ENCODE measurements around the gene ARHGAP8.

The ARHGAP8 gene

DNA sequence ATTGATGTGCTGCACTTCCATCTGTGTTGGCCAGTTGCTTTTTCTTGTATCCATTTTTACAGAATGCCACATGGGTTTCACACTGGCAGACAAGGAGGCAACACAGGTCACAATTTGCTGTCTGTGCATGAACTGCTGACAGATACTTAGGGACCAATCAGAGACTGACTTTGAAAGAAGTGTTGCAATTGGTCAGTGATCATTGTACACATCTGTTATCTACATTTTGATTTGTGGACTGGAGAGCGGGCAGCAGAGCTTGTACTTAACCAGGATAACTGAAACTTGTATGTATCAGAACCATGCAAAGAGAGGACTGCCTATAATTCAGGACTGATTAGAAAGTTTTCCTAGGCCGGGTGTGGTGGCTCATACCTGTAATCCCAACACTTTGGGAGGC, 28.6 kb upstream of the ARHGAP8 start:
- no peak overlapping the region for H3K4me3 ChIP-seq (ENCODE audit: low read length)
- DNase-seq (ENCODE audit: low read depth, low spot score): peak; percentile 44

DNA sequence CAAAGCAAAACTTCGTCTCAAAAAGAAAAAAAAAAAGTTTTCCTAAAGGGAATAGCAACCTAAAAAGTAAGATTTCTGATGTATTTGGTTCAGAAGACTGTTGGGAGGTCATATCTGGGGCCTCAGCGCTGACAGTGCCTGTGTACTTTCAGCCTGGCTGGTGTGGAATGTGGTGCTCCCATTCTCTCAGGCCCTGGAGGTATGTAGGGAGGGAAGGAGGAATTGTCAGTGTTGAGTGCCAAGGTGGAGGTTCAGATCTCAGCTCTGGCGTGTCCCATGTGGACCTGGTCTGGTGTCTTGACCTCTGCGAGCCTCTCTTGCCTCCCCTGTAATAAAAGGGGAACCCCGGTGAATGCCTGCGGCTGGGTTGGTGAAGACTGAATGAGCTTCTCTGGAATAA, 28.0 kb upstream of the ARHGAP8 start:
- no peak for DNase-seq (ENCODE audit: low read depth, low spot score)
- H3K4me3 ChIP-seq (ENCODE audit: low read length): no peak overlapping the region

DNA sequence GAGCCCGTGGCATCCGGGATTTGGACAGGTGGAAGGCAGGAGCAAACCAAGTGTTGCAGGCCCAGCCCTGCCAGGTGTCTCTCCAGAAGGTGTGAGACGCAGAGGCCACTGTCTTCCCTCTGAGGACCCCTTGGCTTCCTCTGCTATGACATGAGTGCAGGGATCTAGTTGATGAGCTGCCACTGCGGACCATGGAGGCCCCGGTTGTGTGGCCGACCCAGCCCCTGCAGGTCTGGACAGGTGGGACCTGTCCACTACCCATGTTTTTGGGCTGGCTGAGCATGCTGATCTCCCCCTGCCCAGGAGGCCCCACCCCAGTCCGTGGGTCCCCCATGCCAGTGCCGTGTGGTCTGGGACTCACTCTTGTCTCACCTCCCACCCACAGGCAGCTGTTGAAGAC, 27.5 kb upstream of the ARHGAP8 start:
- no peak overlapping the region for H3K4me3 ChIP-seq (ENCODE audit: low read length)
- no peak for DNase-seq (ENCODE audit: low read depth, low spot score)

DNA sequence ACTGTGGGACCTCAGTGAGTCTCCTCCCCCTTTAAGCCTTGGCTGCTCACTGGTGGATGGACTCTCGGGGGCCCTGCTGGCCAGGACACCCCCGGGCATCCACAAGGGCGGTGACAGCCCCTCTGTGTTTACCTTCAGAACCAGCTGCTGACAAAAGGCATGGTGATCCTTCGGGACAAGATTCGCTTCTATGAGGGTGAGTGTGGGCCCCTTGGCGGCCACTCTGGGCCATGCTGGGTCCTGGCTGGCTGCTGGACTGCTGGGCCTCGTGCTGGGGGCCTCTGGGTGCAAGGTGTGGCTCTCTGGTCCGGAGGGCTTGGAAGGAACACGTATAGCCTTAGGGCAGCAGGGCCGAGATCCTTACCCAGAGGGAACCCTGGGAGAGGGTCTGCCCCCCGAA, 25.9 kb upstream of the ARHGAP8 start:
- H3K4me3 ChIP-seq (ENCODE audit: low read length): no peak overlapping the region
- no peak for DNase-seq (ENCODE audit: low read depth, low spot score)

DNA sequence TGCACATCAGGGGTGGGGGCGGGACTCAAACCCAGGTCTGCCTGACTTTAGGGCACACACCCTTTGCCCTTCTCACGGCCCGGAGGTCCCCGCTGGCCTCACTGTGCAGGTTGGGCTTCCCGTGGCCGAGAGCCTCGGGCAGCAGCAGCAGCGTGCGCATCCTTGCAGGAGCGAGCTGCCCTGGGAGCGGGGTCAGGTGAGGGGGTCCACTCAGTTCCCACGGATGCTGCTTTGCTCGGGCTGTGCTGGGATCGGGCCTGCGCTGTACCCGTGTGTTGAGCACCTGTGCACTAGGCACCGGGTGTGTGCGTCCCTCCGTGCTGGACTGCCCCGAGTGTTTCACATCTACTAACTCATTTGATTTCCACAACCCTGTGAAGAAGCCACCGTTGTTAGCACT, 25.2 kb upstream of the ARHGAP8 start:
- DNase-seq (ENCODE audit: low read depth, low spot score): no peak
- no peak overlapping the region for H3K4me3 ChIP-seq (ENCODE audit: low read length)

DNA sequence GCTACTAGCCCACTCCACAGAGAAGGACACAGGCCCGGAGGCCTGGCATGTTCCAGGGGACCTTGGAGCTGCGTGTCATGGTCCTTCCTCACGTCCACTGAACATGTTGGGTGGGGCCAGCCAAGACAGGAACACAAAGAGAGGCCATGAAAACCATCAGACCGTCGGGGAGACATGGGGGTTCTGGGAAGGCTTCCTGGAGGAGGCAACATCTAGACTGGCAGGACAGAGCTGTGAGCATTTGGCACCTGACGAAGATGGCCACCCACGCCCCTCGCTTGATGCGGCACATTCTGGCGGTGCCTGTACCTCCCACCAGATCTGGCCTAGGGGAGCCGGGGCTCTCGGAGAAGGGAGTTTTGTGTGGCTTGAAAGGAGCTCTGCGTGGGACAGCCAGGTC, 24.7 kb upstream of the ARHGAP8 start:
- no peak for DNase-seq (ENCODE audit: low read depth, low spot score)
- H3K4me3 ChIP-seq (ENCODE audit: low read length): no peak overlapping the region

DNA sequence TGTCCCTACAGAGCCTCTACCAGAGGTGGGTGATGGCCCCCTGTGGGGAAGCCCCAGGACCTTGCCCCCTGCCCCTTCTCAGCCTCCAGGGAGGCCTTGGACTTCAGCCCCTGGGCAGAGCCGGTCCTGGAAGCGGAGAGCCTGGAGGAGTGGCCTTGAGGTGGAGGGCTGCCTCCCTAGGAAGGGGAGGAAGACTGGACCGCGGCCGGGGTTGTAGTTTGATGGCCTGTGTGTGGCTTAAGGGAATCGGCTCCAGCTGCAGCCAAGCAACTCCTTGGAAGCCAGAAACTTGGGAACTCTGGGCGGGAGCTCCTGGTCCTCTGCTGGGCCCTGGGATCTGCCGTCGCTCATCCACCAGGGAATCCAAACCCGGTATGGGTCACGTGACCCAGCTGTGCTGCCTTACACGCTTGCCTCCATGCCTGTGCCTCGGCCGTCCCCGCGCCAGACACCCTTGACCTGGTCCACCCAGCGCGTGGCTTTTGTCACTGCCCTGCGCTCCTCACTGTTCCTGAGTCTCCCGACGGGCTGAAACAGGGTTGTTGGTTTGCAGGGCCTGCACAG, 23.5 kb upstream of the ARHGAP8 start:
- no peak for DNase-seq (ENCODE audit: low read depth, low spot score)
- no peak overlapping the region for H3K4me3 ChIP-seq (ENCODE audit: low read length)

DNA sequence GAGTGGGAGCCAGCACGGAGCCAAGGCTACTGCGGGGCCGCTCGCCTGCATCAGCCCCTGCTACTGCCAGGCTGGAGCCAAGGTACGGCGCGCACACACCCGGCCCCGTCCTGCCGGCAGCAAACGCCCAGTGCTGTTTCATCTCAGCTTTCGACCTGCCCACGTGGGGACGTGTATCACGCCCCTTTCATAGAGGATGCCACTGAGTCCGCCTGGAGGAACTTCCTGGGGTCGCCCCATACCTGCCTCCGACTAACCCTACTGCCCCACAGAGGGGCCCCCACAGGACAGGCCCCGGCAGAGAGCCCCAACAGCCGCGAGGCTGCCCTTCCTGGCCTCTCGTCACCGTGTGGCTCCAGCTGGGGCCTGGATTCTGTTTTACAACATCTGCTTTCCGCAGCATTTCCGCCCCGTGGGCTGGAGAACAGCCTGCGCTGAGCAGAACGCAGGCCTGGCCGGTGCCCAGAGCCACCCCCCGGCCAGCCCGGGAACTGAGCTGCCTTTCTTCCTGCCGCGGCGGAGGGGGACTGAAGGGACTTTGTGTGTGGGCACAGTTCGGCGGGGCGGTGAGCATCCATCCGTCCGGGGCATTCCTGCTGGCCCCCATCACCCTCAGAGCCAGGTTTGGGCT, 22.9 kb upstream of the ARHGAP8 start:
- H3K4me3 ChIP-seq (ENCODE audit: low read length): no peak overlapping the region
- DNase-seq (ENCODE audit: low read depth, low spot score): no peak

DNA sequence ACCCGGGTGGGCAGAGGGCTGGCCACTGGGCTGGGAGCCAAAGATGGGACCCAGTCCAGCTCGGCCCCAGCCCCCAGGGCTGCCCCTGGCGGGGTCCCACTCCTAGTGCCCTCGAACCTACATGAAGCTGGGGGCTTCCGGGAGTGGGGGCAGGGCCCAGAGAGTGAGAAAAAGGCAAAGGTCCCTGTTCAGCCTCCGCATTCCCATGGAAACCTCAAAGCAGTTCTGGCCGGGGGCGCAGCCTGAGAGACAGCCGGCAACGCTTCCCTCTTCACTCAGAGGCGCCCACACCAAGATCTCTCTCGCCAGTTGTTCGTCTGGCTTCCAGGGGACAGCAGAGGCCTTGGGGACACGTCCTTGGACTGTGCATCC, 22.4 kb upstream of the ARHGAP8 start:
- H3K4me3 ChIP-seq (ENCODE audit: low read length): no peak overlapping the region
- no peak for DNase-seq (ENCODE audit: low read depth, low spot score)

DNA sequence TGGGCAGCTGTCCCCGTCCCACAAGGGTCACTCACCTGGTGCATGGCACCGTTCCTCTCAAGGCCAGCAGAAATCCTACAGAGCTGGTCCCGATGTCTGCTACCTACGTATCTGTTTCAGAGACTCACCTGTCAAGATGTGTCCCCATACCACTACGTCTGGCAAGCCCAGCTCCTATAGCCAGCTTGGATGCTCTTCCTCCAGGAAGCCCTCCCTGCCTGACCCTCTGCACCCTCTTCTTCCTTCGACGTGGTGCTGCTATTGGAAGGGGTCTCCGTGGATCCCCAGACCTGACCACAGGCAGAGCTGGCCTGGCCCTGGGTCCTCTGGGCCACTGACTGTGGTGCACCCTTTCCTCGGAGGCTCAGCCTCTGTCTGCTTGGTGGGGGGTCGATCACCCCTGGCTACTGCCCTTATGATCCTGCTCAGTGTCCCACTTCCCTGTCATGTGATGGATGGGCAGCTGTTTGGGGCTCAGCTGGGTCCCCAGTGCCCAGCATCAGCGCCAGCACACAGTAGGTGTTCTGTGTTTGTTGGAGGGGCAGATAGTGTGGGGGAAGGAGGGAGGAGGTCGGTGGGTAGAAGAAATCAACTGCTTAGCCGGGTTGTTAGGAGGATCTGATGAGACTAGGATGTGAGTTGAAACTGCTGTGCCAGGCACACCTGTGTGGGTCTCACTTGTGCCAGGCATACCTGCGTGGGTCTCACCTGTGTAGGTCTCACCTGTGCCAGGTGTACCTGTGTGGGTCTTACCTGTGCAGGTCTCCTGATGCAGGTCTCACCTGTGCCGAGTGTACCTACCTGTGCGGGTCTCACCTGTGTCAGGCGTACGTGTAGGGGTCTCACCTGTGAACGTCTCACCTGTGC, 21.7 kb upstream of the ARHGAP8 start:
- H3K4me3 ChIP-seq (ENCODE audit: low read length): no peak overlapping the region
- DNase-seq (ENCODE audit: low read depth, low spot score): no peak

DNA sequence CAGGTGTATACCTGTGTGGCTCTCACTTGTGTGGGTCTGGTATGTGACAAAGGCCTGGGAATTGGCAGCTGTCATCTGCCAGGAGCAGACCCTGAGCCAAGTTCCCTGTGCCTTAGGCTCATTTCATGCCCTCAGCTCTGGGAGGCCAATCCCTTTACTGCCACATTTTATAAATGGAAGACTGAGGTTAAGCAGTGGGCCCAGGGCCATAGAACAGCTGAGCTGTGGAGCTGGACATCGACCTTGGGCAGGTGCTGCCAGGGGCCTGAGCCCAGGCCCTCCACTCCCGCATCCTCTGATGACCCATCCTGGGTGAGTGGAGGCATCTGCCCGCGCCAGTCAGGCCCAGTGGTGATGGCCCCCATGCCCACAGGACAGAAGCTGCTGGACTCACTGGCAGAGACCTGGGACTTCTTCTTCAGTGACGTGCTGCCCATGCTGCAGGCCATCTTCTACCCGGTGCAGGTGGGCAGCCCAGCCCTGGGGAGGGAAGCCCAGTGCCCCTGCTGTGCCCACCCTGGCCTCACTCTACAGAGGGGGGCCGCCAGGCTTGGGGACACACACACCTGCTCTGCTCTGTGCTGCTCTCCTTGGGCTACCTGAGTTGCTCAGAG, 20.9 kb upstream of the ARHGAP8 start:
- DNase-seq (ENCODE audit: low read depth, low spot score): no peak

DNA sequence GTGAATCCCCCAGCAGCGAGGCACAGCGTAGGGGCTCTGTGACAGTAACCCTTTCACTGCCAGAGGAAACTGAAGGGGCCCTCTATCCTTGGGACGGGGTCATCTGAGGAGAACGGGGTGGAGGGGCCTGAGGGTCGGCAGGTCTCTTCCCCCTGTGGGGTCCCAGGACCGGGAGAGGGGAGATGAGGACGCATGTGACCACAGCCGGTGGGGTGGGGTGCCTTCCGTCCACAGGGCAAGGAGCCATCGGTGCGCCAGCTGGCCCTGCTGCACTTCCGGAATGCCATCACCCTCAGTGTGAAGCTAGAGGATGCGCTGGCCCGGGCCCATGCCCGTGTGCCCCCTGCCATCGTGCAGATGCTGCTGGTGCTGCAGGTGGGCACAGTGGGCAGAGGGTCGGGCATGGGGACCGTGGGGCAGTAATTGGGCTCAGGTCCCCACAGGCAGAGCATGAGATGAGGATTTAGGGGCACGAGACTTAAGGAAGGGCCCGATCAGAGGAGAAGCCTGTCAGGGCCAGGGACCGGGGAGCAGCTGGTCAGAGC, 20.3 kb upstream of the ARHGAP8 start:
- H3K4me3 ChIP-seq (ENCODE audit: low read length): no peak overlapping the region
- DNase-seq (ENCODE audit: low read depth, low spot score): no peak

More for the DNA sequence above, 20.9 kb upstream of the ARHGAP8 start:
- no peak overlapping the region for H3K4me3 ChIP-seq (ENCODE audit: low read length)

DNA sequence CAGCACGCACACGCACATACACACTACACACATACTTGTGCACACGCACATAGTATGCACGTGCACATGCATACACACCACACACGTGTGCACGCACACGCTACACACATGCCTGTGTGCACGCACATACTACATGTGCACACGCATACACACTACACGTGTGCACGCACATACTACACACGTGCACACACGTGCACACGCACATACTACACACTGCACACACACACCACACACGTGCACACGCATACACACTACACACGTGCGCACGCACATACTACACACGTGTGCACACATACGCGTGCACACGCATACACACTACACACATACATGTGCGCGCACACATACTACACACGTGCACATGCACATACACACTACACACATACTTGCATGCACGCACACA, 19.7 kb upstream of the ARHGAP8 start:
- no peak for DNase-seq (ENCODE audit: low read depth, low spot score)

DNA sequence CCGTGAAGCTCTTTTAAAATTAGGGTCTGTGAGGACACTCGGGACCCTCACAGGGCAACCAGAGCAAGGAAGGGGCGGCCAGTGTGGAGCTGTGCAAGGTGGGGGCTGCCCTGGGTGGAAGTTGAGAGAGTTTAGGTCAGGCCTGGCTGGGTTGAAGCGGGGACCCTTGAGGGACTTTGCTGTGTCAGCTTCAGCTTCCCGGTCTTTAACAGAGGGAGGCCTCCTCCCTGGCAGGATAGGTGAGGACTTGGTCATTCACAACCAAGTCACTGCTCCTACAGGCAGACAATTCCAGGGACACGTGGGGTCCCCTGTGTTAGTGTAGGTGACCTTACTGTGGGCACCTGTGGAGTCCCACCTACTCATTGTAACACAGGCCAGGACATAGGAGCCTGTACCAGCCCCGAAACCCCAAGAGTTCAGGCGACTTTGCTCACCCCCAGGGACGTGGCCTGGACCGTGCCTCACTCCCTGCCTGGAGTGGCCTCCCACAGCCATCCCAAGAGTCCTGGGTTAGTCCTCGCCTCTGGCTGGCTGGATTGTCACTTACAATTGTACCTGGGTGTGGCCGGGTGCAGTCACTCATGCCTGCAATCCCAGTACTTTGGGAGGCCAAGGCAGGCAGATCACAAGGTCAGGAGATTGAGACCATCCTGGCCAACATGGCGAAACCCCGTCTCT, 18.8 kb upstream of the ARHGAP8 start:
- DNase-seq (ENCODE audit: low read depth, low spot score): no peak
- H3K4me3 ChIP-seq (ENCODE audit: low read length): no peak overlapping the region

More for the DNA sequence above, 19.7 kb upstream of the ARHGAP8 start:
- H3K4me3 ChIP-seq (ENCODE audit: low read length): no peak overlapping the region

DNA sequence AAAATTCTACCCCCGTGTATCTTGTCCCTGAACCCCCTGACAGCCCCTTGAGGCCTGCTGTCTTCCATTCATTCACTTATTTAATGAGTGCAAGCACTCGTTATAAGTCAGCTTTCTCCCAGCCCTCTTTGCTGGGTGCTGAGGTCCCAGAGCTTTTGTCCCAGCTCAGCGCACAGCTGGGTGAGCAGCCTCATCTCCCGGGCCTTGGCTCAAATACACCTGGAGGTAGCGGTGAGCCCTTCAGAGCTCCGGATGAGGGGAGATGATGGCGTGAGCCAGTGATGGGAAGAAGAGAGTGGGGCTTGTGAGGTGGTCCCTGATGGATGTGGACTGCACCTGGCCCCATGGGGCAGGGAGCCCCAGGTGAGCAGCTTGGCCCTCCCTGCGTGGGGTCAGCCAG, 18.1 kb upstream of the ARHGAP8 start:
- no peak overlapping the region for H3K4me3 ChIP-seq (ENCODE audit: low read length)
- DNase-seq (ENCODE audit: low read depth, low spot score): no peak

DNA sequence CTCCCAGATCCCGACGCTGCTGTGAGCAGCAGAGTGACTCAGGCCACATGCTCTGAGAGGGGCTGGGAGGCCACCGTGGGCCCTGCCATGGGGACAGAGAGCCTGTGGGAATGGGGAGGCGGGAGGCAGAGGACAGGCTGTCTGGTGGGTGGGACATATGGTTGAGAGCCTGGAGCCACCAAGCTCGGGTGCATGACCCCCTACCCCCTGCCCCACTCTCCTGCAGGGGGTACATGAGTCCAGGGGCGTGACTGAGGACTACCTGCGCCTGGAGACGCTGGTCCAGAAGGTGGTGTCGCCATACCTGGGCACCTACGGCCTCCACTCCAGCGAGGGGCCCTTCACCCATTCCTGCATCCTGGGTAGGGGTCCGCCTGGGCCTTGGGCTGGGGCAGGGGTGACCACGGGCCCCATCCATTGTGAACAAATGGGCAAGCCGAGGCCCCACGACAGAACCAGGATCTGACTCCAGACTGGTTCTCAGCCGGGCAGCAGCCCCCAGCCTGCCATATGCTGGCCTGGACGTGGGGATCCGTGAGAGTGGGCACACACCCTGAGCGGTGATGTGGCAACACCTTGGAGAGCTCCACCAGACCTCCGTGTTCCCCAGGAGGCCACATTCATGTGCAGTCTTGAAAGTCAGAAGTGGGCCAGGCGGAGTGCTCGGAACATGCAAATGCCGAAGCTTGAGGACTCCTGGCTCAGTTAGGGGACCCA, 17.4 kb upstream of the ARHGAP8 start:
- no peak overlapping the region for H3K4me3 ChIP-seq (ENCODE audit: low read length)
- no peak for DNase-seq (ENCODE audit: low read depth, low spot score)

DNA sequence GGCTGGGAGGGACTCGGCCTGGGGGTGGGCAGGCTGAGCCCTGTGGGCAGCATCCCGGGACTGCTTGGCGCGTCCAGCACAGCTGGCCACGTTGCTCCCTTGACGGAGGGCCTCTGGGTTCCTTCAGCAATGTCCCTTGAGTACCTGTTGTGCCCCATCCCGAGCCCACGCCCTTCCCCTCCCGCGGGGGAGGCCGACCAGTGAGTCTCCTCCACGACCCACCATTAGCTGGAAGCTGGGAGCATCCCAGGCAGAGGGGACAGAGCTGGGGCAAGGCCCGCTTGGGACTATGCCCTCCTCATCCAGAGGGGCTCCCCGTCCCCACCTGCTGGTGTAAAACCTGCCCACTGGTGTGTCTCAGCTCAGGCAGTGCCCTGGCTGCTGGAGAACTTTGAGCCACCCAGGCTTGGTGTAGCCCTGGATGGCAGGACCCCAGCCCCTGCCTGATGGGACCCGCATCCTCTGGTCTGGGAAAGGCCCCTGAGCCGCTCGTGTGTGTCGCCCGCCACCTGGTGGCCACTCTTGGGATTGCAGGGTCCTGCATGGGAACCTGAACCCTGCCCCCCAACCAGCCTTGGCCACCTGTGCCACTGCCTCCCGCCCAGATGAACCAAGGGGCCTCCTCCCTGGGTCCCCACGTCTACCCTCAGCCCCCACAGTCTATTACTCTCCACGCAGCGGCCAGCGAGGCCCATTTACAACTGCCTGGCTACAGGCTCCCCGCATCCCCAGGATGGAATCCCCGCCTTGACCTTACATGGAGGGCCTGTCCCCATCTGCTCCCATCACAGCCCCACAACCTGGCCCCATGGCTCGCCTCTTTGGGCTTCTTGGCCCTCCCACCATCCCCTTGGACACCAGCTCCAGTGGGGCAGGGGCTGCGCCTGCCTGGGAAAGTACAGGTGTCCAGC, 16.6 kb upstream of the ARHGAP8 start:
- peak; percentile 43 for DNase-seq (ENCODE audit: low read depth, low spot score)
- H3K4me3 ChIP-seq (ENCODE audit: low read length): no peak overlapping the region
